ENCODE results near the gene TNNT3. TPM values are rescaled to one million over a fixed set of nuclear protein-coding genes. Genes with fewer than 3 reads are reported as not detected.

The TNNT3 gene
- total and polyA plus RNA-seq, 4 experiments from 2014 or later: 9.3 to 10.5 TPM; not detected in 2

GRCh38 chr11:1899090-1899489 is 20.4 kb upstream of the TNNT3 start:
- POLR2A ChIA-PET (ENCODE audit: partially characterized antibody): no interaction called here
- DNase-seq: no peak
- H3K36me3 ChIP-seq (ENCODE audit: insufficient read depth, low read length): no peaks in the 10 kb centered on the region
- intact Hi-C loops (cut with micrococcal nuclease): no loop called here
- no peaks in the 10 kb centered on the region for H3K4me1 Mint-ChIP-seq
- H3K9me3 Mint-ChIP-seq: no peaks in the 10 kb centered on the region
- no peak overlapping the region for H3K4me3 Mint-ChIP-seq
- H3K9me3 ChIP-seq (ENCODE audit: control insufficient read depth in 1 of 2, low read length in 2 of 2): no peaks in the 10 kb centered on the region
- no peaks in the 10 kb centered on the region for H3K27me3 ChIP-seq (ENCODE audit: insufficient read depth, low read length)
- no peaks in the 10 kb centered on the region for H3K36me3 Mint-ChIP-seq
- no peaks in the 10 kb centered on the region for H3K4me1 ChIP-seq (ENCODE audit: insufficient read depth, low read length)
- H3K27ac ChIP-seq (ENCODE audit: low read depth, low read length): no peak overlapping the region
- H3K4me3 ChIP-seq (ENCODE audit: low read length in 2 of 2): no peak overlapping the region
- H3K27ac Mint-ChIP-seq: no peak overlapping the region
- H3K27me3 Mint-ChIP-seq: peaks cover 0 to 10% of the 10 kb centered on the region in 2 donors
- CTCF ChIA-PET (ENCODE audit: partially characterized antibody): interaction anchor here (1.2 kb wide), 1 partner anchor 17 kb away, joined by 7 read pairs; no protein-coding TSS in a partner anchor

DNA sequence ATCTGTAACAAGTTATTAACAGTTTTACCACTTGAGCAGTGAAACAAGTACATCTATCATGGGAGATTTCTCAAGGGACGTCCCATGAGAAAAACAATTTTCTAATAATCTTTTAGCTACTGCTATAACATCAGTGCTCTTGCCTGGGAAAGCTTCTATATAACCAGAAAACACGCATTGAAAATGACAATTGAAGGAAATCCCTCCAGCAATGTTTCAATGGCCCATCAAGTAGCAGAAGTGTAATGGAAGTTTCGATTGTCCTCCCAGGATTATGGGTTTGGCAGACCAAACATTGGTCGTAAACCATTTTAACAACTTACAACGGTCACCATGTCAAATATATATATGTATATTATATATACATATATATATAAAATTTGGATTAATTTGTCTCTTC is 19.8 kb upstream of the TNNT3 start:
- Histone ChIP-seq H3K27me3 (ENCODE audit: insufficient read depth, low read length) (no peaks in the 10 kb centered on the region), H3K4me3 (ENCODE audit: low read length in 2 of 2) (no peak overlapping the region), H3K9me3 (ENCODE audit: control insufficient read depth in 1 of 2, low read length in 2 of 2) (no peaks in the 10 kb centered on the region), H3K4me1 (ENCODE audit: insufficient read depth, low read length) (no peaks in the 10 kb centered on the region), H3K36me3 (ENCODE audit: insufficient read depth, low read length) (no peaks in the 10 kb centered on the region), H3K27ac (ENCODE audit: low read depth, low read length) (no peak overlapping the region)
- no peak overlapping the region for H3K4me3 Mint-ChIP-seq
- CTCF ChIA-PET (ENCODE audit: partially characterized antibody): interaction anchor here (1.2 kb wide), 1 partner anchor 17 kb away, joined by 7 read pairs; no protein-coding TSS in a partner anchor
- peaks cover 0 to 10% of the 10 kb centered on the region in 2 donors for H3K27me3 Mint-ChIP-seq
- DNase-seq: no peak
- H3K36me3 Mint-ChIP-seq: no peaks in the 10 kb centered on the region
- H3K9me3 Mint-ChIP-seq: no peaks in the 10 kb centered on the region
- no peak overlapping the region for H3K27ac Mint-ChIP-seq
- intact Hi-C loops (cut with micrococcal nuclease): no loop called here
- POLR2A ChIA-PET (ENCODE audit: partially characterized antibody): no interaction called here
- no peaks in the 10 kb centered on the region for H3K4me1 Mint-ChIP-seq

DNA sequence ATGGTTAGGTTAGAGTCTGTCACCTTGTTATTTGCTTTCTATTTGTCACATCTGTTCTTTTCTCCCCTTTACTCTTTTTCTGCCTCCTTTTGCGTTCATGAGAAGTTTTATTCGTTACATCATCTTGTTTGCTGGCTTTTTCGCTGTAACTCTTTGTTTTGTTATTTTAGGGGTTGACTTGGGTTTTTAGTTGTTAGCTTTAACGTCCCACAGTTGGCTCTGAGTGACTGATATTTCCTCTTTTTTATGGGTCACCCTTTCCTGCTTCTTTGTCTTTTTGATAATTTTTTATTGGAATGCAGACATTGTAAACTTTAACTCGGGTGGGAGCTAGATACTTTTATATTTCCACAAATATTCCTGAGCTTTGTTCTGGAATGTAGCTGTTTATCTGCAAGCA is 13.3 kb upstream of the TNNT3 start:
- Histone ChIP-seq H3K27me3 (ENCODE audit: insufficient read depth, low read length) (no peaks in the 10 kb centered on the region), H3K27ac (ENCODE audit: low read depth, low read length) (no peak overlapping the region), H3K9me3 (ENCODE audit: control insufficient read depth in 1 of 2, low read length in 2 of 2) (no peaks in the 10 kb centered on the region), H3K4me3 (ENCODE audit: low read length in 2 of 2) (no peak overlapping the region), H3K36me3 (ENCODE audit: insufficient read depth, low read length) (no peaks in the 10 kb centered on the region), H3K4me1 (ENCODE audit: insufficient read depth, low read length) (no peaks in the 10 kb centered on the region)
- Mint-ChIP-seq H3K27ac (no peak overlapping the region), H3K4me1 (no peaks in the 10 kb centered on the region), H3K9me3 (no peaks in the 10 kb centered on the region), H3K27me3 (peaks cover 0 to 9% of the 10 kb centered on the region in 2 donors), H3K4me3 (no peak overlapping the region), H3K36me3 (no peaks in the 10 kb centered on the region)
- POLR2A ChIA-PET (ENCODE audit: partially characterized antibody): no interaction called here
- intact Hi-C loops (cut with micrococcal nuclease): loop anchor here (5.0 kb wide), 1 partner anchor 229 kb away; no protein-coding TSS in a partner anchor
- CTCF ChIA-PET (ENCODE audit: partially characterized antibody): interaction anchor here (0.6 to 1.4 kb wide), 3 partner anchors 25 to 212 kb away, joined by 3 to 4 read pairs (median 4); no protein-coding TSS in a partner anchor
- no peak for DNase-seq

DNA sequence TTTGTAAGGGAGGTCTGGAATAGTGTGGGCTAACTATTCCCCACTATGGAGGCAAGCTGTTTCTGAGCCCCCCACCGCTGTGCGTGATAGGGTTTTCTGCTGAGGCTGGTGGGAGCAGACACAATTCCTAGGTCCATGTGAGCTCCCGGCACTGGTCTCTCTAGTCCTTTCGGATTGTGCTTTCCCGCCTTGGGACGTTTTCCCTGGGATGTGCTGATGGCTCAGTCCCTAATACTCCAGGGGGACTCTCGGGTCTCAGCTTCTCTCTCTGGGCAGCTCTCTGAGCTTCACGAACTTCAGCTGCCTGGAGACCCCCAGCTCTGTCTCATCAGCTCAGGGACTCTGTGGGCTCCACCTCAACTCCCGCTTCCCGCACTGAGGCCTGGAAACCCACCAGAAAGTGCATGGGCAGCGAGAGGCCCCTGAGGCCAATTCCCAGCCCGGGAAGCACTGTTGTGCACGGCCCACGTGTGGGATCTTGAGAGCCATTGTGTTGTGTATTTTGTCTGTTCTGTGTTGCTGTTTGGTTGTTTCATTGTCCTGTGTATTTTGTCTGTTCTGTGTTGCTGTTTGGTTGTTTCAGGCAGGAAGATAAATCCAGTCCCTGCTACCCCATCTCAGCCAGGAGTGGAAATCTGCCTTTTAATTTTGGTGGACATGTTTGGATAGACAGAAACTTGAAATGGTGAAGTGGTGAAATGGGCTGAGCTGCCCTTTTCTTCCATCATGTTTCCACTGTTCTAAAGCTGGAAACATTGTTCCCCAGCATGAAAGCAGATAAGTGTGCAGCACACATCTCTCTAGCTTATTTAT is 12.7 kb upstream of the TNNT3 start:
- no peaks in the 10 kb centered on the region for H3K4me1 ChIP-seq (ENCODE audit: insufficient read depth, low read length)

DNA sequence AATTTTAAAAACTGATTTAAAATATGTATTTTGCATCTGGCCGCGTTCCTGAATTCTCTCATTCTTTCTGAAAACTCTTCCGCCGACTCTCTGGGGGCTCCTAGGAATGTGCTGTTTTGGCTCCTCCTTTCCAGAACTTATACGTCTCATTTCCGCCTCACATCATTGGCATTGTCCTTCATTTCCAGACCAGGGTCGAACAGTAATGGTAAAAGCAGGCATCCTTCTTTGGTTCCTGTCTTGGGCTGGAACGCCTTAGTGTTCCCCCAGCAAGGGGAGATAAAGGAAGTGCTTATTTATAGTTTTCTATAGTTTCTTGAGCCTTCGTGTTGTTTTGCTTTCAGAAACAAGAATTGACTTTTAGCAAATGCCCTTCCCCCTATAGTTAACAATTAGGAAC is 10.9 kb upstream of the TNNT3 start:
- ChIA-PET POLR2A (ENCODE audit: partially characterized antibody) (no interaction called here), CTCF (ENCODE audit: partially characterized antibody) (interaction anchor here (1.1 kb wide), 1 partner anchor 27 kb away, joined by 3 read pairs; no protein-coding TSS in a partner anchor)
- no peak overlapping the region for H3K27ac ChIP-seq (ENCODE audit: low read depth, low read length)
- H3K4me1 Mint-ChIP-seq: no peaks in the 10 kb centered on the region
- no peaks in the 10 kb centered on the region for H3K27me3 ChIP-seq (ENCODE audit: insufficient read depth, low read length)
- H3K4me3 ChIP-seq (ENCODE audit: low read length in 2 of 2): no peak overlapping the region
- no peak overlapping the region for H3K27ac Mint-ChIP-seq
- H3K27me3 Mint-ChIP-seq: peaks cover 3 to 10% of the 10 kb centered on the region in 2 donors
- no peaks in the 10 kb centered on the region for H3K36me3 ChIP-seq (ENCODE audit: insufficient read depth, low read length)
- no peak overlapping the region for H3K4me3 Mint-ChIP-seq
- no peaks in the 10 kb centered on the region for H3K9me3 Mint-ChIP-seq
- no peaks in the 10 kb centered on the region for H3K9me3 ChIP-seq (ENCODE audit: control insufficient read depth in 1 of 2, low read length in 2 of 2)
- no peaks in the 10 kb centered on the region for H3K36me3 Mint-ChIP-seq
- intact Hi-C loops (cut with micrococcal nuclease): loop anchor here (5.0 kb wide), 1 partner anchor 231 kb away; no protein-coding TSS in a partner anchor
- H3K4me1 ChIP-seq (ENCODE audit: insufficient read depth, low read length): no peaks in the 10 kb centered on the region
- DNase-seq: no peak

More for the DNA sequence above, 12.7 kb upstream of the TNNT3 start:
- ChIA-PET POLR2A (ENCODE audit: partially characterized antibody) (no interaction called here), CTCF (ENCODE audit: partially characterized antibody) (interaction anchor here (0.6 to 1.4 kb wide), 4 partner anchors 24 to 213 kb away, joined by 3 to 4 read pairs (median 4); no protein-coding TSS in a partner anchor)
- no peaks in the 10 kb centered on the region for H3K27me3 ChIP-seq (ENCODE audit: insufficient read depth, low read length)
- H3K4me1 Mint-ChIP-seq: no peaks in the 10 kb centered on the region
- H3K9me3 Mint-ChIP-seq: no peaks in the 10 kb centered on the region
- H3K4me3 Mint-ChIP-seq: no peak overlapping the region
- no peaks in the 10 kb centered on the region for H3K9me3 ChIP-seq (ENCODE audit: control insufficient read depth in 1 of 2, low read length in 2 of 2)
- no peaks in the 10 kb centered on the region for H3K36me3 ChIP-seq (ENCODE audit: insufficient read depth, low read length)
- no peak overlapping the region for H3K27ac ChIP-seq (ENCODE audit: low read depth, low read length)
- H3K36me3 Mint-ChIP-seq: no peaks in the 10 kb centered on the region
- peaks cover 0 to 9% of the 10 kb centered on the region in 2 donors for H3K27me3 Mint-ChIP-seq
- no peak overlapping the region for H3K4me3 ChIP-seq (ENCODE audit: low read length in 2 of 2)
- H3K27ac Mint-ChIP-seq: no peak overlapping the region
- intact Hi-C loops (cut with micrococcal nuclease): loop anchor here (5.0 kb wide), 1 partner anchor 230 kb away; no protein-coding TSS in a partner anchor
- no peak for DNase-seq

DNA sequence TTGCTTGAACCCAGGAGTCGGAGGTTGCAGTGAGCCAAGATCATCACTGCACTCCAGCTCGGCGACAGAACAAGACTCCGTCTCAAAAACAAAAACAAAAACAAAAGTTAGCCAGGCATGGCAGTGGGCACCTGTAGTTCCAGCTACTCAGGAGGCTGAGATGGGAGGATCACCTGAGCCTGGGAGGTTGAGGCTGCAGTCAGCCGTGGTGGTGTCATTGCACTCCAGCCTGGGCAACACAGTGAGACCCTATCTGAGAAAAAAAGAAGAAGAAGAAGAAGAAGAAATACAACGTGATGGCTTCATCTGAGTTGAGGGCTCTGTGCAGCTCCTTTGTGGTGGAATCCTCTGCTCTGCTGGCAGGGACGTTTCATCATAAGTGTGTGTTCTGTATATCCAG is 10.0 kb upstream of the TNNT3 start:
- no peaks in the 10 kb centered on the region for H3K9me3 ChIP-seq (ENCODE audit: control insufficient read depth in 1 of 2, low read length in 2 of 2)
- Mint-ChIP-seq H3K4me3 (no peak overlapping the region), H3K4me1 (peaks cover 0 to 6% (median 2%) of the 10 kb centered on the region in 4 donors), H3K9me3 (no peaks in the 10 kb centered on the region), H3K27ac (no peak overlapping the region), H3K27me3 (peaks cover 8 to 12% of the 10 kb centered on the region in 2 donors), H3K36me3 (no peaks in the 10 kb centered on the region)
- H3K4me3 ChIP-seq (ENCODE audit: low read length in 2 of 2): no peak overlapping the region
- ChIA-PET CTCF (ENCODE audit: partially characterized antibody) (no interaction called here), POLR2A (ENCODE audit: partially characterized antibody) (no interaction called here)
- no peaks in the 10 kb centered on the region for H3K27me3 ChIP-seq (ENCODE audit: insufficient read depth, low read length)
- intact Hi-C loops (cut with micrococcal nuclease): loop anchor here (5.0 kb wide), 1 partner anchor 232 kb away; no protein-coding TSS in a partner anchor
- H3K27ac ChIP-seq (ENCODE audit: low read depth, low read length): no peak overlapping the region
- no peaks in the 10 kb centered on the region for H3K4me1 ChIP-seq (ENCODE audit: insufficient read depth, low read length)
- no peak for DNase-seq
- H3K36me3 ChIP-seq (ENCODE audit: insufficient read depth, low read length): no peaks in the 10 kb centered on the region

GRCh38 chr11:1912289-1912878 is 7.1 kb upstream of the TNNT3 start:
- H3K4me3 ChIP-seq (ENCODE audit: low read length in 2 of 2): no peak overlapping the region
- Mint-ChIP-seq H3K9me3 (peaks cover 0 to 2% (median 0%) of the 10 kb centered on the region in 8 donors), H3K27ac (no peak overlapping the region), H3K4me3 (no peak overlapping the region), H3K27me3 (peaks cover 8 to 17% of the 10 kb centered on the region in 2 donors), H3K36me3 (no peaks in the 10 kb centered on the region), H3K4me1 (peaks cover 5 to 12% (median 7%) of the 10 kb centered on the region in 4 donors)
- H3K27me3 ChIP-seq (ENCODE audit: insufficient read depth, low read length): no peaks in the 10 kb centered on the region
- no peak for DNase-seq
- intact Hi-C loops (cut with micrococcal nuclease): no loop called here
- no peaks in the 10 kb centered on the region for H3K4me1 ChIP-seq (ENCODE audit: insufficient read depth, low read length)
- ChIA-PET CTCF (ENCODE audit: partially characterized antibody) (no interaction called here), POLR2A (ENCODE audit: partially characterized antibody) (interaction anchor here (0.7 kb wide), 1 partner anchor 1014 kb away, joined by 3 read pairs; no protein-coding TSS in a partner anchor)
- no peak overlapping the region for H3K27ac ChIP-seq (ENCODE audit: low read depth, low read length)
- H3K9me3 ChIP-seq (ENCODE audit: control insufficient read depth in 1 of 2, low read length in 2 of 2): no peaks in the 10 kb centered on the region
- no peaks in the 10 kb centered on the region for H3K36me3 ChIP-seq (ENCODE audit: insufficient read depth, low read length)
